GM10847 (cell line): ENCODE data around the gene CEP55.

ENCODE experiments used
- POLR2A ChIP-seq: IDR thresholded peaks from 2 replicates; pipeline ENCODE4 v1.6.1; 2011; ENCODE audit not compliant: insufficient read length; ENCODE audit errors: extremely low read depth

CEP55 gene

DNA sequence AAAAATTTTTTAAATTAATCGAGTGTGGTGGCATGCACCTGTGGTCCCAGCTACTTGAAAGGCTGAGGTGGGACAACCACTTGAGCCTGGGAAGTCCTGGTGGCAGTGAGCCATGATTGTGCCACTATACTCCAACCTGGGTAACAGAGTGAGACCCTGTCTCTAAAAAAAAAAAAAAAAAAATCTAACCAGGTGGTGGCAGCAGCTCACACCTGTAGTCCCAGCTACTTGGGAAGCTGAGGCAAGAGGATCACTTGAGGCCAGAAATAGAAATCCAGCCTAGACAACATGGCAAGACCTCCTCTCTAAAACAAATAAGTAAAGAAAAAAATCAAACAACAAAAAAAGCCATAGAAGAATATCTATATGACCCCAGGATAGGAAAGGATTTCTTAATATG lies 10.7 kb upstream of the CEP55 start:
- no peak for TF ChIP-seq POLR2A

DNA sequence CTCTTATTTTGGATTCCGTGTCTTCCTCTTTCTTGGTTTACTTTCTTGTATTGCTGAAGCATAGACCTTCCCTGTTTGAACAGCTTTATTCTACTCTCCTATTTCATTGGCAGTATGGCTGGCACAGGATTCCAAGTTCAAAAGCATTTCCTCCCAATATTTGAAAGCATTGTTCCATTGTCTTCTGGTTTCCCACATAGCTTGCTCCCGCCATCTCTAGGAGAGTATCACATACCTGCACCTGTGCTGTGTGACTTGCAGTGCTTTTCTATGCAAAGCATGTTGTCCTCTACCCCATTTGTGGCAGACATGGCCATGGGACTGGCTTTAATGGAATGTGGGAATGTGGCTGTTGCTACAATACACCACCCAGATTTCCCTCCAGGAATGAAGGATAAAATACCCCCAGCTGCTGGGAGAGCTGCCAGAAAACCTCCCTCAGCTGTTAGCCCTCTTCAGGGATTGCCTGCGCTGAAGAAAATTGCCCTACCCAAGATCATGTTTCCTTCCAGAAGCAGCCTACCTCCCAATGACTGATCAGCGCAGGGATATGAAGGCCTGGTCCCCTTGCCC lies 7.4 kb upstream of the CEP55 start:
- no peak for TF ChIP-seq POLR2A

DNA sequence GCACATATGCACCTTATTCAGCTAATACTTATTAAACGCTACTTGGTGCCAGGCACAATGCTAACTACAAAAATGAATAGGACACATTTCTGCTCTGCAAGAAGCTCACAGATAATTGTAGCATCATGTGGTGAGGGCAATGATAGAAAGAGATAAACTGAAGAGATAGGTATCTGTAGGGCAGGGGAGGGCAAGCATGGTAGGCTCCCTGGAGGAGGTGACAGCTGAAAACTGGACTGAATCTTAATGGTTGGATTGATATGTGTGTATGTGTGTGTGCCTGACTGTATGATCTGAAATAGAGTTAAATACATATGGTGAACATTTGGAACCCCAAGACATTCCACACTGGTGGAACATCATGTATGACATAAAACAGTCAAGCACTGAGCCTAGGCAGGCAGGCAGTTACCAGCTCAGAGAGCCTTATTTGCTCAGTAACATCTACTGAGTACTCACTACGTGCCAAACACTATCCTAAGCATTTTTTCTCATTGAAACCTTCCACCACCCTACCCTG lies 4.8 kb upstream of the CEP55 start:
- TF ChIP-seq POLR2A: no peak

DNA sequence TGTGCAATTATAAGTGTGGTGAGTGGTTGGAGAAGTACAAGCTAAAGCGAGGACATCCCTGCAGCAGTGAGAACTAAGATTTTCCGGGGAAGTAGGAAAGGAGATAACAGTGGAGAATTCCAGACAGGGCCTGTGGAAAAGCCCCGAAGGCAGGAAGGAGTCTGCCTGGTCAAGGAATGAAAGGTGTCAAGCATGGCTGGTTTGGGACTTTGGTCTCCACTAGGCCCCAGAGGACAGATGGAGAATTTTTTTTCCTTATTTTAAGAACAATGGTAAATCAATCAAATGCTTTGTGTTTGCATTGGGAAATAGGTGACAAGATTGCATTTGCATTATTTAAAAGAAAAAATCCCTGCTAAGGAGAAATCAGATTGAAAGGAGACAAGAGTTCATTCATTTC lies 3.2 kb upstream of the CEP55 start:
- no peak for TF ChIP-seq POLR2A

DNA sequence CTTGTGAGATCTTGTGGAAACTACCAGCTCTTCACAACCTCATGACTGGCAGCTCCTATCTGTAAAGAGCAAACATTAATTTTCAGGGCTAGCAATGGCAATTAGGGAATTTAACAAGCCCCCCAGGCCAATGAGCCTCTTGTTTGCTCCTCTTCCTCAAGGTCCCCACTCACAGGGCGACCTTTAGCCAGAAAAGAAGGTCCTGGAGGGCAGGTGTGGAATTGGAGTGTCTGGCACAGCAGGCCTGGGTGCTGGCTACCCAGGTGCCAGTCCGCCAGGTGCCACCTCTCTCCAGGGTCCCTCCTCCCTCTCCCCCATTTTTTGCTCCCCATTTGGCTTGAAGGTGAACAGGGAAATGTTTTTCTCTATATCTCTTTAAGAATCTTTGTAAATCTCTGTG lies 1.9 kb upstream of the CEP55 start:
- TF ChIP-seq POLR2A: no peak

DNA sequence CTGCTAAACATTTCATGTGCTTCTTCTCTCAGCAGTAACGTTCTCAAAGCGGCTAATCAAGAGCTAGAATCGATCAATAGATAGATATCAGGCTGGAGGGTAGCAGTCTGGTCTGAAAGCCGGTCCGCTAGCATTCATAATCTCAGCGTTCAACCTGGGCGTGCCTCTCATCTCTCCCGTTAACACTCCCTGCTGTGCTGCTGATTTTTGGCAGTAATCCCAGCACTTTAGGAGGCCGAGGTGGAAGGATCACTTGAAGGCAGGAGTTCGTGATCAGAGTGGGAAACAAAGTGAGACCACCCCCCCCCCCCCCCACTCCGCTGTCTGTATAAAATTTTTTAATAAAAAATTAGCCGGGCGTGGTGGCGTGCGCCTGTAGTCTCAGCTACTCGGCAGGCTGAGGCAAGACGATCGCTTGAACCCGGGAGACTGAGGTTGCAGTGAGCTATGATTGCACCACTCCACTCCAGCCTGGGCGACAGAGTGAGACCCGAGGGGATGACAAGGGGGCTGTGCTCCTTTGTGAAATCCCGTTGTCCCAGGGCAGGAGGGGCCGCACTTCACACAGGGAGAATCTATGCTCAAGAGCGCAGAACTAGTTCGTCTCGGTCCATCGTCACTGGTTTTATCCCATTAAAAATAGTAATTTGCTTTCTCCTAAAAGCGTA lies 624 bp upstream of the CEP55 start:
- no peak for TF ChIP-seq POLR2A

DNA sequence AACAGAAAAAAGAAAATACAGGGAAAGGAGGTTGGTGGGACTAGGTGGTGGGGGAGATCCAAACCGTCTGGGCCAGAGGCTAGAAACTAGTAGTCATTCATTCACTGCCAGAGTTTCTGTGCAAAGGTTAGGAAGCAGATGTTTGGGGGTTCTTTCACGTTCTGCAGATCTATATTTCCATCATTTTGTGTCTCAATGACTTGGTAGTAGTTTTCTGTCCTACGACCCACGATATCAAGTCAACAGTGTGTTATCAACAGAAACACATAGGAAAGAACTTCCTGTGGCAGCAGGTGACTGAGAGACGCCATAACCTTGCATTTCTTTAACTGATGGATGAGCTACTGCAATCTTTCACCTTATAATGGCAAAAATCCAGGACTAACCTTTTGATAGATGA lies 1.8 kb downstream of the CEP55 start:
- TF ChIP-seq POLR2A: no peak

DNA sequence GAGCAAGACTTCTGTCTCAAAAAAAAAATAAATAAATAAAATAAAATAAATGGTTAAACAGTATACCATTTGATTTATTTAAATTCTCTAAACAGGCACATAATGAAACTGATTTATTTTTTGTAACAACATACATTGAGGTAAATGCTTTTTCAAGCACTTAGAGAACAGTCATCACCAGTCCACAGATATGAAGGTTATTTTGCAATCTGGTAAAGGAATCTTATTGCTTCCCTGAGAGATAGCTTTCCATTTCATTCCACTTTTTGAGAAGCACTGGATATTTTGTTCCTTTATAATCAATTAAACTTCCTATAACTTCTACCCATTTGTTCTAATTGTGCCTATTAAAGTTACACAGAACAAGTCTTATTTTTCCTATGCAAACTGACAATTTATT lies 5.2 kb downstream of the CEP55 start:
- no peak for TF ChIP-seq POLR2A

DNA sequence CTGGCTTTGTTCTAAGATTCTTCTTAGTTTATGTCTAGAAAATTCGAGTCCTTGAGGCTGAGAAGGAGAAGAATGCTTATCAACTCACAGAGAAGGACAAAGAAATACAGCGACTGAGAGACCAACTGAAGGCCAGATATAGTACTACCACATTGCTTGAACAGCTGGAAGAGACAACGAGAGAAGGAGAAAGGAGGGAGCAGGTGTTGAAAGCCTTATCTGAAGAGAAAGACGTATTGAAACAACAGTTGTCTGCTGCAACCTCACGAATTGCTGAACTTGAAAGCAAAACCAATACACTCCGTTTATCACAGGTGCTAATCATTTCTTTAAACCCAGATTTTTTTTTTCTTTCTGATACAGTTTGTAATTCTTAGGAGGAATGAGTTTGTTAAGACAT lies 6.7 kb downstream of the CEP55 start:
- no peak for TF ChIP-seq POLR2A

DNA sequence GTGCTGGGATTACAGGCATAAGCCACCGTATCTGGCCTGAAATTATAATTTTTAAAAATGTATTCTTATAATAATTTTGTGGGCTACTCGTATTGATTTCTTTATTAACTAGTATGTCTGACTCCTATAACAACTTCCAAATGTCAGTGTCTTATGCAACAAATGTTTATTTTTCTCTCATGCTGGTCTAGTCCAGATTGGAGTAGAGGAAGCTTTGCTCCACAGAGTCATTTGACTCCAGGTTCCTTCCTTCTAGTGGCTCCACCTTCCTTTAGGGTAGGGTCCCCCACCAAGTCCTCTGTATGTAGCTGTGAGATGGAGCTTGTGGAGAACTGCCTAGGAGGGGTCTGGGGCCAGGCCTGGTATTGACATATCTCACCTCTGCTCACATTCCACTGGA lies 8.7 kb downstream of the CEP55 start:
- TF ChIP-seq POLR2A: no peak

DNA sequence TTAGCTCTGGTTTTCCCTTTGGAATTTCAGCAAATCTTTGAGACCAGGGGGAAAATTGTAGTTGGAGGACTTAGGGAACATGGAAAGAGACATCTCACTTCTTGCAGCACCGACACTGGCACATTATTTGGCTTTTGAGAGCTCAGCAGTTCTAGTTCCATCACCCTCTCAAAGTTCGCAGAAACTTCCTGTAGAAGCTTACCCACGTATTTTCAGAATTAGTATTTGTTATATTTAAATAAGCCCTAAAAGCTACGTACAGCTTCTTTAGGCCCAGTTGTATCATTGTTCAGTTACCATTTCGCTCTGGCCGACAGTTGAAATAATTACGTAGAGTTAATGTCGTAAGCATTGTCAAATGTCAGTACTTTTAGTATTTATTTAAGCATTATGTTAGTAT lies 13.4 kb downstream of the CEP55 start:
- TF ChIP-seq POLR2A: no peak

DNA sequence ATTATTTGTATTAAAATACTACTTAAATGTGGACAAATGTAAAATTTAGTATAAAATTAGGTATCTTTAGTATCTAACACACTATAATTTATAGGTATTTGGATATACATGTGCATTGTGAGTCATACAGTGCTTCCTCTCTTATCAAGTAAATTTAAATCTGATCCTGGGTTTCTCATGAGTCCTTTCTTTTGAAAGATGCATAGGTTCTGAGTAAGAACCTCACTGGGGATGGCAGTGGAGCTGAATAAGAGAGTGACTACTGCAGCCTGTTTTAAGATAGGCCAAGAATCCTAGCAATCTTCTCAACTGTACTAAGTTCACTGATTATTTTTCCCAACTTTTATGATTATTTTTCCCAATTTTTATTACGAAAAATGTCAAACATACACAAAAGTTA lies 16.2 kb downstream of the CEP55 start:
- no peak for TF ChIP-seq POLR2A

DNA sequence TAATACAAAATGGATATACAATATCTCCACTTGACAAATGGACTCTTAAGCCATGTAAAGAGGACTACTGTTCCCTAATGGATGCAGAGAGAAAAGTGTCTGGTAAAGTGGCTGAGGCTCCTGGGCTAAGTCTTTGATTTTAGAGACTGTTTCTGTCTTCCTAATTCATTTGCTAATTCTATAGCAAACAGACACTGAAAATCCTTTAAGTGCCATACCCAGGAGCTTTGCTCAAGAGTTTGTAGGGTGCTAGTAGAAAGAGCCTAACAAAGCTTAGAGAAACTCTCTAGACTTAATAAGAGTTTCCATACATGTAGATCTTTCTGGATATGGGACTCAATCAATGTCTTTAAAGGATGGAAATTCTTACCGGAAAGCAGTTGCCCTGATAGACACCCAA lies 16.7 kb downstream of the CEP55 start:
- no peak for TF ChIP-seq POLR2A

DNA sequence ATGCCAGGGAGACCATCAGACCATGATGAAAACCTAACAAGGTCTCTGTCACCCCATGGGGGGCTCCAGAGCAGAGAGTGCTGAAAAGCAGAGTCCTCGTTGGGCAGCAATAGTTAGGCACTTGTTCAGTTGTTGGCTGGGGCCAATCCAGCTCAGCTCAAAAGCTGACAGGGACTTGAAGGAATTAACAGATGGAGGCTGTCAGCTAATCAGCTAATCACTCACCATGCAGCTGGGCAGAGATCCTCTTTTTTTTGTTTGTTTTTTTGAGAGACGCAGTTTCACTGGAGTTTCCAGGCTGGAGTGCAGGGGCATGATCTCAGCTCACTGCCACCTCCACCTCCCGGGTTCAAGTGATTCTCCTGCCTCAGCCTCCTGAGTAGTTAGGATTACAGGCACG lies 18.1 kb downstream of the CEP55 start:
- TF ChIP-seq POLR2A: no peak

DNA sequence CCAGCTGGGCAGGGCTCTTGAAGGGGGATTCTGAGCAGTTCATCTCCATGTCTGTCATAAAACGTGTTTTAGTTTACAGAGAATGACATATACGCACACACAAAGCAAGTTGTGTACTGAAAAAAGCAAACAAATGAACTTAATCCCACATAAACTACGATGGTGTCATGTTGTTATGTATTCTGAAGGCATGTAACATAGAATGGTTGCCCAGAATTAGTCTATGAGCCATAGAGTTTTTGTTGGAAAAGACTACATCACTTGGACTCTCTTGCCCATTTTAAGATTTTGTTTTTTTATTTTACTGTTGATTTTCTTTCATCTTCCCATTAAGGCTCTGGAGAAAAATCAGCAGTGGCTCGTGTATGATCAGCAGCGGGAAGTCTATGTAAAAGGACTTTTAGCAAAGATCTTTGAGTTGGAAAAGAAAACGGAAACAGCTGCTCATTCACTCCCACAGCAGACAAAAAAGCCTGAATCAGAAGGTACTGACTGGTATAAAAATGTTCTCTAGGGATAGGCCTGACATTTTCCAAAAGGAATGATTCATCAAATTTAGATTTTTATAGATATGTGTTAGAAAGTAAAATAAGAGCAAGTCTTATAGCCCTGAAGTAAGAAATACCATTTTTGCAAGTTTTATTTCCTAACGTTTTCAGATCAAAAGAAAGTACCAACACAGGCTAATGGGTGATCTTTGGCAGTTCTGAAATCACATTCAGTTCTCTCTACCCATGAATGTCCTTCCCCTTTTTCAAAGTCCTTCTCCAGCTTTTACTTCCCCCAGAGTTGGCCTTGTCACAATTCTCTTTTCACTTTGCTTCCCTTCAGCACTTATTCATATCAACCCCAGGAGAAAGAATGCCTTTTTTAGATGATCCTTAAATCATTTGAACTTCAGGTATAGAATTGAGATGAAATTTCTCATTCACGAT lies 18.9 kb downstream of the CEP55 start:
- no peak for TF ChIP-seq POLR2A

DNA sequence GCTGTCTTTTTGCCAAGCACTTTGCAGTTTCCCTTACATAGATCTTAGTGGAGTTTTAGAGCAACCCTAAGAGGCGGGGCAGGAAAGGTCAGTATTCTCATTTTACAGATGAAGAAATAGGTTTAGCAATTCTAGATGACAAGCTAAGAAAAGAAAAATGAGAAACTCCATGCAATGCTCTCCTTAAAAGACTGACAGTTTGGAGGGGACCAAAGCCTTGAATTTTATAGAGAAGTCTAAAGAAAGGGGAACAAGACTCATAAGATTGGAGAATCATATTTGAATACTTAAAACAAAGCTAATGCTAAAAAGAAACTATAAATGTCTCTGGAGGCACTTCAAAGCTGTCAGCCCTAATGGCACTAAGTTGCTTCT lies 19.6 kb downstream of the CEP55 start:
- TF ChIP-seq POLR2A: no peak
